ENCODE data around the gene HOXA11.

The HOXA11 gene

GRCh38 chr7:27168265-27168947 is 16.6 kb downstream of the HOXA11 start:
- TF ChIP-seq POLR2A (IDR thresholded peaks at IDR 0.05; ENCODE audit: low read depth, low read length), result no peak
- FAIRE-seq (no peak), DNase-seq (ENCODE audit: insufficient read length, low spot score) (no peak)

GRCh38 chr7:27167916-27168264 is 17.1 kb downstream of the HOXA11 start:
- DNase-seq (ENCODE audit: insufficient read length, low spot score) (no peak), FAIRE-seq (no peak)
- TF ChIP-seq POLR2A (IDR thresholded peaks at IDR 0.05; ENCODE audit: low read depth, low read length), result no peak

- no peak for FAIRE-seq
- no peak for DNase-seq (ENCODE audit: insufficient read length, low spot score)
- TF ChIP-seq POLR2A (IDR thresholded peaks at IDR 0.05; ENCODE audit: low read depth, low read length), result no peak
These were observed 18.2 kb downstream of the HOXA11 start for GRCh38 chr7:27166531-27167505.

- FAIRE-seq (no peak), DNase-seq (ENCODE audit: insufficient read length, low spot score) (no peak)
- no peak for TF ChIP-seq POLR2A (IDR thresholded peaks at IDR 0.05; ENCODE audit: low read depth, low read length)
These were observed 19.0 kb downstream of the HOXA11 start for GRCh38 chr7:27165996-27166530.

- DNase-seq (ENCODE audit: insufficient read length, low spot score) (no peak), FAIRE-seq (no peak)
- TF ChIP-seq POLR2A (IDR thresholded peaks at IDR 0.05; ENCODE audit: low read depth, low read length), result peak; percentile 22; the same call in 1 of the 2 replicates
These were observed 19.7 kb downstream of the HOXA11 start, which contains the start of gene HOXA9 for GRCh38 chr7:27165089-27165995. HOXA9 (minus strand) TSS chr7:27165537; CDS start chr7:27165457, 80 bp downstream.

GRCh38 chr7:27164367-27165088 is 20.5 kb downstream of the HOXA11 start:
- DNase-seq (ENCODE audit: insufficient read length, low spot score), result no peak
- no peak for FAIRE-seq
- TF ChIP-seq POLR2A (IDR thresholded peaks at IDR 0.05; ENCODE audit: low read depth, low read length), result no peak

GRCh38 chr7:27164045-27164366 is 21.0 kb downstream of the HOXA11 start:
- DNase-seq (ENCODE audit: insufficient read length, low spot score) (no peak), FAIRE-seq (no peak)
- no peak for TF ChIP-seq POLR2A (IDR thresholded peaks at IDR 0.05; ENCODE audit: low read depth, low read length)

GRCh38 chr7:27163288-27164044 is 21.6 kb downstream of the HOXA11 start:
- no peak for TF ChIP-seq POLR2A (IDR thresholded peaks at IDR 0.05; ENCODE audit: low read depth, low read length)
- FAIRE-seq (no peak), DNase-seq (ENCODE audit: insufficient read length, low spot score) (no peak)

GRCh38 chr7:27162561-27163287 is 22.3 kb downstream of the HOXA11 start:
- FAIRE-seq, result no peak
- no peak for DNase-seq (ENCODE audit: insufficient read length, low spot score)
- TF ChIP-seq POLR2A (IDR thresholded peaks at IDR 0.05; ENCODE audit: low read depth, low read length), result no peak

- DNase-seq (ENCODE audit: insufficient read length, low spot score) (no peak), FAIRE-seq (no peak)
- TF ChIP-seq POLR2A (IDR thresholded peaks at IDR 0.05; ENCODE audit: low read depth, low read length), result no peak
These were observed 23.1 kb downstream of the HOXA11 start for GRCh38 chr7:27161721-27162560.

- FAIRE-seq, result no peak
- TF ChIP-seq POLR2A (IDR thresholded peaks at IDR 0.05; ENCODE audit: low read depth, low read length), result no peak
- no peak for DNase-seq (ENCODE audit: insufficient read length, low spot score)
These were observed 23.8 kb downstream of the HOXA11 start for GRCh38 chr7:27161214-27161720.

Measured in H54 (cell line).